GM12864 (cell line): ENCODE measurements around the gene GDNF.
"Not testable (repeated sequence)": the region's sequence is repeated elsewhere in the genome, so short reads cannot be mapped to it uniquely, and the experiment has no call there.

Source experiments
- DNase-seq: peaks from one replicate; pipeline ENCODE4 v3.0.0-alpha.2; 2011; ENCODE audit warnings: low read depth
- H3K4me3 ChIP-seq: 2 replicates; pipeline ENCODE4 v1.5.1; 2011; ENCODE audit warnings: mild to moderate bottlenecking, low read depth, low read length, control low read depth
- TF ChIP-seq, protein P1 (sequence below): IDR thresholded peaks from 2 replicates; pipeline ENCODE4 v1.5.1; 2011; ENCODE audit warnings: low read depth, mild to moderate bottlenecking, moderate library complexity, low read length, control low read depth, inconsistent platforms; ENCODE audit errors: missing control alignments

The GDNF gene

DNA sequence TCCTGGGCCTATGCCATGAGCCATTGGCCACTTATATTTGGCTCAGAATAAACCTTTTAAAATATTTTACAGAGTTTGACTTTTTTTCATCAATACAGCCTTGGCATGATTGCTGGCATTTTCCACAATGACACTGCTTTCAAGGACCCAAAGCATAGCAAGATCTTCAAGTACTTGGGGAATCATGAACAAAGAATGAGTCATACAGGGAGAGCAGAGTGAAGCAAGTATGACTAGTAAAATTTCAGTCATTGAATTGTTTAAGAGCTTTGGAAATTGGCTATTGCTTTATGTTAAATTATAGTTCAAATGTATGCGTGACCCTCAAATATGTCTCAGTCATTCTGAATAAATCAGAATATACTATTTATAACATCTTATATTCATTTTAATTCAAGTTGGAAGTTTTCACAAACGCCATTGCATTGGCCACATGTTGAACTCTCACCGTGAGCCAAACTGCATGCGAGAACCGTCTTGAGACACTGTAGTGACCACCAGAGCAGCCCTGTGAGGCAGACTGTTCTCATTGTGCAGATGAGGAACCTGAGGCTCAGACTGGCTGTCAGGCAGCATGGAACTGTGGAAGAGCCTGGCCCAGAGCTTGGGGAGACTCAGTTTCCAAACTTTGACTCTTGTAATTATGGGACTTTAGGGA lies 52.9 kb downstream of the GDNF start:
- TF ChIP-seq, protein P1, sequence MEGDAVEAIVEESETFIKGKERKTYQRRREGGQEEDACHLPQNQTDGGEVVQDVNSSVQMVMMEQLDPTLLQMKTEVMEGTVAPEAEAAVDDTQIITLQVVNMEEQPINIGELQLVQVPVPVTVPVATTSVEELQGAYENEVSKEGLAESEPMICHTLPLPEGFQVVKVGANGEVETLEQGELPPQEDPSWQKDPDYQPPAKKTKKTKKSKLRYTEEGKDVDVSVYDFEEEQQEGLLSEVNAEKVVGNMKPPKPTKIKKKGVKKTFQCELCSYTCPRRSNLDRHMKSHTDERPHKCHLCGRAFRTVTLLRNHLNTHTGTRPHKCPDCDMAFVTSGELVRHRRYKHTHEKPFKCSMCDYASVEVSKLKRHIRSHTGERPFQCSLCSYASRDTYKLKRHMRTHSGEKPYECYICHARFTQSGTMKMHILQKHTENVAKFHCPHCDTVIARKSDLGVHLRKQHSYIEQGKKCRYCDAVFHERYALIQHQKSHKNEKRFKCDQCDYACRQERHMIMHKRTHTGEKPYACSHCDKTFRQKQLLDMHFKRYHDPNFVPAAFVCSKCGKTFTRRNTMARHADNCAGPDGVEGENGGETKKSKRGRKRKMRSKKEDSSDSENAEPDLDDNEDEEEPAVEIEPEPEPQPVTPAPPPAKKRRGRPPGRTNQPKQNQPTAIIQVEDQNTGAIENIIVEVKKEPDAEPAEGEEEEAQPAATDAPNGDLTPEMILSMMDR: no peak
- no peak for DNase-seq
- no peak overlapping the region for H3K4me3 ChIP-seq

DNA sequence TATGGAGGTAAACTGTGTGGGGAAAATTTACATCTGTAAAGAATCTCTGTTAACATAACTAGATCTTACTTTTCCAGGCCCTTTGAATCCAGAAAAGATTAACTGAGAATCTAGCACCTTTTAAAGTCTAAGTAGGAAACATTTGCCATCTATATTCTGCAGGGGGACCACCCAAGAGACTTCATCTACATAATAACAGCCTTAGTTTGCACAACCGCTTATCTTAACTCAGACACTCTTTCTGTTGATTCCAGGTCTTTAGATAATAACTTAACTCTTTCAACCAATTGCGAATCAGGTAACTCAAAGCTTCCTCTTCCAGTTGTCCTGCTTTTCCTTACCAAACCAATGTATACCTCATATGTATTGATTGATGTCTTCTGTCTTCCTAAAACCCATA lies 53.4 kb downstream of the GDNF start:
- TF ChIP-seq, protein P1: no peak
- DNase-seq: no peak
- no peak overlapping the region for H3K4me3 ChIP-seq

DNA sequence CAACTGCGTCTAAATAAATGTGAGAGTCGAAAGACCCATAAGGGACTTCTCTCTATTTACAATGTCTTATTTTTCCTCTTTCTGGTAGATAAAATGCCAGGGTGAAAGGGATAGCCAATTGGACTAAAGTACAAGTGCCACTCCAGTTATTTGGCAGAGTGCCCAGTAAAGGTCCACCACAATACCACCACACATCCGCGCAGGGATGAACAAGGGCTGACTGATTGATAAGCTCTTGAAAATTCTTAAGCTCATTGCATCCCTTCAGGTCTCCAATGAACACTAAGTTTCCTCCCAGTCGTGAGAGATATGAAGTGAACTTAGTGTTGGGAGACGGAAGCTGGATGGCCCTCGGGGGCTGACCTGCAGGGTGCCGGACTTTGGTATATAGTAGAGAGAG lies 58.4 kb downstream of the GDNF start:
- DNase-seq, H3K4me3 ChIP-seq: not testable (repeated sequence)

DNA sequence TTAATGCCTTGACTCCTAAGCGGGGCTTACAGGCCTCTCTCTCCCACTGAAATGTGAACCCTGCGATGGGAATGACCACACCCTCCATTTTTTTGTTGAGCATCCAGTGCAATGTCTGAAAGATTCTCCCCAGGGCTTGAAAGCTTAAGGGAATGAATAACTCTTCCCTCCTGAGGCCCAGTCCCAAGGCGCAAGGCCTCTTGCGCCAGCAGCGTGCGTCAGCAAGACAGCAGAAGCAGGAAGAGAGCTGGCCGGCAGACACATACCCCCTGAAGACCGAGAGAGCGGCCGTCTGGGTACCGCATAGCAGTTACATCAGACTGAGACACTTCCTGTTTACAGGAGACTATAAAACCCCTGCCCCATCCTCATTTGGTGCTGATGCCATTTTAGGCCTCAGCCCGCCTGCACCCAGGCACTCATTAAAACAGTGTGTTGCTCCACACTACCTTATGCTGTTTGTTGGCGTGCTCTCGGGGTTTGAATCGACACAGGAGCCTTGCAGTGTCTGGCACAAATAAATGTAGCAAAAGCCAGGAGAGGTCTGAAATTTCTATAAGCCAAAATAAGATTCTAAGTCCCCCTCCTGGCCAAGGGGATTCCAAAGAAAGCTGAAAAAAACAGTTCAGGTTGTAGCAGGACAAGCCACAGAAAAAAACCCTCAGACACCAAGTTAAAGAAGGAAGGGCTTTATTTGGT lies 62.3 kb downstream of the GDNF start:
- DNase-seq: no peak
- TF ChIP-seq, protein P1: no peak
- no peak overlapping the region for H3K4me3 ChIP-seq

DNA sequence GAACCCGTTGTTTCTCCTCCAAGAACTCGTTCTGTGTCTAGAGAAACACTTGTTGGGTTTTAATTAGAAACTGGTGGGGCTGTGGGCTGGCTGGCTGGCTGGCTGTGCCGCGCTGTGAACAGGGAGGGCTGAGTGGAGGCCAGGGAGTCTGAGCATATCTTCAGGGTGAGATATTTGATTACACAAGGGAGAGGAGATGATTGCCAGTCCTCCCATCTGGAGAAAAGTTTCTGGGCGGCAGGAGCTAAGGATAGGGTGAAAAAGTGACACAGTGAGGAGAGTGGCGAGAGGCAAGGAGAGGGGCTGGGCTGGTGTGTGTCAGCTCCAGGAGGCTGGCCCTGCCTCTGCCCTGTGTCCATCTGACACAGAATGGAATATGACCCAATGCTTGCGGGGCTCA lies 63.0 kb downstream of the GDNF start:
- DNase-seq: no peak
- TF ChIP-seq, protein P1: no peak
- H3K4me3 ChIP-seq: no peak overlapping the region

DNA sequence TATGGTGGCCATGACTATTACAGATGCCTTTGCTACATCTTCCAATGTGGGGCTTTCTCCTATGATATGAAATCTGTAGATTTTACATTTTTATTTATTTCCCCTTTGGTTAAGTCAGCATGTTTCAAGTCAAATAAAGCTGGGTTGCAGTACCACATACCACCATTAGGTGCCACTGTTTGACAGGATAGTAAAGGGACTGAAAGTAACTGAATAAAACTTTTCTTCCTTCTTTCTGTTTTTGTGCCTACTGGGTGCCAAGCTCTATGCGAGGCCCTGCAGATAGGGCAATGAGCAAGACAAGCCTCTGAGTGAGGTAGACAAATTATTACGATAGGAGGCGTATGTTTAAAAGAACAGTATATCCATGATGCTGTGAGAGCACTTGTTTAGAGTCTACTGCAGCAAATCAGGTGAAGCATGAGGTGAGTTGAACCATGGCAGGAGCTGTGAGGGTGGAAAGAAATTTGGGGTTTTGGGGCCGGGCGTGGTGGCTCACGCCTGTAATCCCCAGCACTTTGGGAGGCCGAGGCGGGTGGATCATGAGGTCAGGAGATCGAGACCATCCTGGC lies 64.8 kb downstream of the GDNF start:
- TF ChIP-seq, protein P1: peak; percentile 74
- peak; percentile 8 for DNase-seq
- H3K4me3 ChIP-seq: no peak overlapping the region

DNA sequence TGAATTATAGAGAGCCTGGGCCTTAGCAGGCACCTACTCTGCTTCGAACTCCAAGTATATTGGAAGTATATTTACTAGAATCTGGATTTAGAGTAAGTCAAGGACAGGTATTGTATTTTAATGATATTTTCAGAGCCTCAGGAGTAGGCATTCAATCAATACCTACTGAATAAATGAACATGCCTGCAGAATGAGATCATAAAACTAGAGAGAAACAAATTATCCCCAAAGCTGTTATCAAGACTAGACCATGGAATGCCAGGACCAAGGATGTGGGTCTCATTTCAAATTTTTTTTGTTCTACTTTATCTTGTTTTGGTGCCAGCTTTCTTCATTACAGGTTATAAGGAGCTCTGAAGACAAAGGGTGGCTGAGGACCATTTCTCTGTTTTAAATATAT lies 66.0 kb downstream of the GDNF start:
- TF ChIP-seq, protein P1: no peak
- no peak overlapping the region for H3K4me3 ChIP-seq
- no peak for DNase-seq
